A549 (cell line): Measurements from ENCODE around the gene ZNF630. TPM values are rescaled to one million over a fixed set of nuclear protein-coding genes. Genes with fewer than 3 reads are reported as not detected.

Source experiments
- ATAC-seq, 2 experiments: fragments of 200-7000 bp in 1 of 2; fragments of >200 bp in 1 of 2; cut with Nextera tagmentation in 1 of 2; cut with Tn5 transposase in 1 of 2; 3 replicates each; pipeline versions ENCODE4 v1.8.0 to v1.9.1; 2018 to 2020; ENCODE audit warnings: mild to moderate bottlenecking in 1 of 2, moderate library complexity in 1 of 2
- CTCF ChIA-PET: fragments of 300-600 bp; sonication (Branson Sonifier 250); formaldehyde crosslinking; extraction: SDS; loops from one replicate; lab custom pipeline; 2021; ENCODE audit warnings: antibody characterized with exemption, inconsistent platforms; lab: Yijun Ruan, JAX
- POLR2A ChIA-PET: fragments of 350-600 bp; formaldehyde crosslinking; extraction: SDS; loops from one replicate; lab custom pipeline; 2021; ENCODE audit warnings: antibody characterized with exemption, inconsistent platforms; lab: Yijun Ruan, JAX
- DNase-seq, 2 experiments: peaks; one replicate each; pipeline versions ENCODE4 v3.0.0 to v3.0.0-alpha.2; 2011 to 2016; ENCODE audit warnings: low read depth in 1 of 2, low spot score in 1 of 2
- FAIRE-seq: peaks from 2 replicates; lab custom pipeline; 2011; peaks lifted over from hg19 to GRCh38; lab: Jason Lieb, UNC
- H3K27ac ChIP-seq, 2 experiments: fragments of >200 bp; sonication (Bioruptor Twin); formaldehyde crosslinking; 3 replicates each; pipeline ENCODE4 v1.5.1; 2016 to 2017
- H3K4me1 ChIP-seq: fragments of >200 bp; sonication (Bioruptor Twin); formaldehyde crosslinking; 3 replicates; pipeline ENCODE4 v1.6.1; 2016
- H3K4me2 ChIP-seq: fragments of >200 bp; sonication (Bioruptor Twin); formaldehyde crosslinking; 3 replicates; pipeline ENCODE4 v1.6.1; 2016
- H3K4me3 ChIP-seq: fragments of >200 bp; sonication (Bioruptor Twin); formaldehyde crosslinking; 3 replicates; pipeline ENCODE4 v1.5.1; 2016
- H3K9me3 ChIP-seq: fragments of >200 bp; sonication (Bioruptor Twin); formaldehyde crosslinking; 3 replicates; pipeline ENCODE4 v1.6.1; 2016
- ATOH8 ChIP-seq: fragments of 250-450 bp; sonication (Bioruptor Pico); IDR thresholded peaks from 2 replicates; pipeline ENCODE4 v1.5.0; 2020; ENCODE audit warnings: low read depth, mild to moderate bottlenecking, moderate library complexity
- CBX2 ChIP-seq: fragments of 200-600 bp; sonication (generic); IDR thresholded peaks from 2 replicates; pipeline ENCODE4 v1.6.1; 2016; ENCODE audit warnings: low read depth, mild to moderate bottlenecking, borderline replicate concordance
- CHD4 ChIP-seq: fragments of 200-600 bp; sonication (generic); IDR thresholded peaks from 2 replicates; pipeline ENCODE4 v1.6.1; 2016; ENCODE audit warnings: antibody characterized with exemption, mild to moderate bottlenecking, borderline replicate concordance
- EHF ChIP-seq: fragments of 250-450 bp; sonication (Bioruptor Pico); IDR thresholded peaks from 2 replicates; pipeline ENCODE4 v1.5.0; 2020; ENCODE audit warnings: mild to moderate bottlenecking
- EP300 ChIP-seq, 2 experiments: fragments of >200 bp; sonication (Bioruptor Twin); formaldehyde crosslinking; IDR thresholded peaks; 2 replicates in 1 of 2; 3 replicates in 1 of 2; pipeline ENCODE4 v1.6.1; 2016 to 2017
- FOSL2 ChIP-seq, 2 experiments: fragments of 450-650 bp in 1 of 2; fragments of >200 bp in 1 of 2; sonication (Bioruptor Twin) in 1 of 2; formaldehyde crosslinking; IDR thresholded peaks; 2 replicates each; pipeline versions ENCODE4 v1.5.0 to v1.6.1; 2016 to 2020; ENCODE audit warnings: mild to moderate bottlenecking in 1 of 2, moderate library complexity in 1 of 2
- GATA3 ChIP-seq: IDR thresholded peaks from 2 replicates; pipeline ENCODE4 v1.6.1; 2012; ENCODE audit warnings: borderline replicate concordance
- HDAC2 ChIP-seq: fragments of 200-600 bp; sonication (generic); IDR thresholded peaks from 2 replicates; pipeline ENCODE4 v1.6.1; 2016
- HEYL ChIP-seq: fragments of 250-450 bp; sonication (Bioruptor Pico); IDR thresholded peaks from 2 replicates; pipeline ENCODE4 v1.8.0; 2021; ENCODE audit warnings: mild to moderate bottlenecking, moderate library complexity
- JUNB ChIP-seq: fragments of >200 bp; sonication (Bioruptor Twin); formaldehyde crosslinking; IDR thresholded peaks from 2 replicates; pipeline ENCODE4 v1.6.1; 2016
- KDM5A ChIP-seq: fragments of 200-600 bp; sonication (generic); IDR thresholded peaks from 2 replicates; pipeline ENCODE4 v1.6.1; 2016; ENCODE audit warnings: antibody characterized with exemption, mild to moderate bottlenecking
- MAZ ChIP-seq: fragments of 150-350 bp; IDR thresholded peaks from 2 replicates; pipeline ENCODE4 v1.6.1; 2014; ENCODE audit warnings: antibody characterized with exemption, low read depth, low read length, borderline replicate concordance
- MYC ChIP-seq: IDR thresholded peaks from 2 replicates; pipeline ENCODE4 v1.6.1; 2012; ENCODE audit warnings: mild to moderate bottlenecking, inconsistent platforms, low read length, improper control_type of control experiment, borderline replicate concordance
- NFE2L2 ChIP-seq: fragments of 150-350 bp; conservative IDR thresholded peaks from 2 replicates; pipeline ENCODE4 v1.6.1; 2014; ENCODE audit warnings: low read length
- NPAS2 ChIP-seq: fragments of 250-450 bp; sonication (Bioruptor Pico); IDR thresholded peaks from 2 replicates; pipeline ENCODE4 v1.8.0; 2022; ENCODE audit warnings: mild to moderate bottlenecking, moderate library complexity, borderline replicate concordance
- NR3C1 ChIP-seq: fragments of >200 bp; sonication (Bioruptor Twin); formaldehyde crosslinking; IDR thresholded peaks from 3 replicates; pipeline ENCODE4 v1.6.1; 2017
- PHF8 ChIP-seq: fragments of 200-600 bp; sonication (generic); IDR thresholded peaks from 2 replicates; pipeline ENCODE4 v1.6.1; 2016; ENCODE audit warnings: low read depth, mild to moderate bottlenecking, antibody characterized with exemption, moderate library complexity, borderline replicate concordance
- POLR2A ChIP-seq: IDR thresholded peaks from 2 replicates; pipeline ENCODE4 v1.6.1; 2012; ENCODE audit warnings: mild to moderate bottlenecking, low read length
- RAD21 ChIP-seq, 2 experiments: fragments of >200 bp in 1 of 2; sonication (Bioruptor Twin) in 1 of 2; formaldehyde crosslinking in 1 of 2; IDR thresholded peaks in 1 of 2; conservative IDR thresholded peaks in 1 of 2; 2 replicates in 1 of 2; 3 replicates in 1 of 2; pipeline ENCODE4 v1.6.1; 2012 to 2018; ENCODE audit warnings: inconsistent platforms in 1 of 2
- RNF2 ChIP-seq: fragments of 200-600 bp; sonication (generic); IDR thresholded peaks from 2 replicates; pipeline ENCODE4 v1.6.1; 2016; ENCODE audit warnings: low read depth, mild to moderate bottlenecking, antibody characterized with exemption, moderate library complexity, borderline replicate concordance
- SMC3 ChIP-seq: fragments of >200 bp; sonication (Bioruptor Twin); formaldehyde crosslinking; IDR thresholded peaks from 3 replicates; pipeline ENCODE4 v1.6.1; 2018; ENCODE audit warnings: inconsistent platforms
- TP53 ChIP-seq: fragments of 250-450 bp; sonication (Bioruptor Pico); IDR thresholded peaks from 2 replicates; pipeline ENCODE4 v1.5.0; 2021; ENCODE audit warnings: mild to moderate bottlenecking, moderate library complexity
- ZC3H11A ChIP-seq: fragments of 450-650 bp; IDR thresholded peaks from 2 replicates; pipeline ENCODE4 v1.6.1; 2014; ENCODE audit warnings: antibody characterized with exemption, mild to moderate bottlenecking
- ZNF302 ChIP-seq: fragments of 250-450 bp; sonication (Bioruptor Pico); IDR thresholded peaks from 2 replicates; pipeline ENCODE4 v1.9.0; 2021; ENCODE audit warnings: inconsistent platforms, mild to moderate bottlenecking, moderate library complexity
- WGBS: methylation state at CpG from one replicate; pipeline ENCODE4 v1.1.6; 2017; ENCODE audit errors: missing lambda C conversion rate; 5-methylcytosine and 5-hydroxymethylcytosine counted together
- polyA plus RNA-seq, 4 experiments: library from polyadenylated mRNA; depleted of rRNA in 3 of 4; stranded (reverse); fragments of >200 nt; fragmentation: RNase III in 1 of 4; extraction: RNeasy Plus Mini Kit Qiagen cat#74134 plus additional on column Dnase treatment in 1 of 4; gene quantifications; 2 replicates in 3 of 4; 3 replicates in 1 of 4; pipeline ENCODE4 v1.2.3, GENCODE V29; 2011 to 2017
- TF ChIP-seq, protein P1 (sequence below): fragments of 150-350 bp; IDR thresholded peaks from 2 replicates; pipeline ENCODE4 v1.6.1; 2014; ENCODE audit warnings: low read depth, mild to moderate bottlenecking, low read length
- TF ChIP-seq, protein P2 (sequence below): fragments of >200 bp; sonication (Bioruptor Twin); formaldehyde crosslinking; IDR thresholded peaks from 3 replicates; pipeline ENCODE4 v1.5.1; 2016

Gene ZNF630
- polyA plus RNA-seq, 2 of the 4 experiments (the other 2 are of a cell fraction), result 0.58 to 0.88 TPM

DNA sequence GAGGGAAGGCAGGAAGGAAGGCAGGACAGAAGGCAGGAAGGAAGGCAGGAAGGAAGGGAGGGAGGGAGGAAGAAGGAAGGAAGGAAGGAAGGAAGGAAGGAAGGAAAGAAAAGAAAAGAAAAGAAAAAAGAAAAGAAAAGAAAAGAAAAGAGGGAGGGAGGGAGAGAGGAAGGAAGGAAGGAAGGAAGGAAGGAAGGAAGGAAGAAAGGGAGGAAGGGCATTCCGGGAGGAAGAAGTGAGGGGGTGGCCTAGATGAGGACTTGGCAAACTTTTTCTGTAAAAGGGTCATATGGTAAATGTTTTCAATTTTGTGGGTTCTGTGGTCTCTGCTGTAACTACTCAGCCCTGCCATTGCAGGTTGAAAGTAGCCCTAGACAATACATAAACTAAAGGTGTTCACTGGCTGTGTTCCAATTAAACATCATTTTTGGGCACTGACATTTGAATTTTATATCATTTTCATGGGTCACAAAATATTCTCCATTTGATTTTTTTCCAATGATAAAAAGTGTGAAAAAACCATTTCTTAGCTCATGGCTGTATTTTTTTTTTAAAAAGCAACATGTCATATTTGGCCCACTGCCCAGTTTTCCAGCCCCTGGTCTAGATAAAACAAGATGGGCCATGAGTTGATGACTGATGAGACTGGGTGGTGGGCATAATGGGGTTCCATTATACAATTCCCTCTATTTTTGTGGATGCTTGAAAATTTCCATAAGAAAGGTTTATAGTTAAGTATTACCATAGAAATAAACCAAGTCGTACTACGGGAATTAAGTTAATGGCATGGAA, 3.1 kb downstream of the ZNF630 start:
- 93% methylated on average over 3 of the region's 3 CpGs for WGBS
- FAIRE-seq (no peak), ATAC-seq (no peak), DNase-seq (no peak)
- TF ChIP-seq SMC3 (no peak), NR3C1 (no peak), RNF2 (no peak), EHF (no peak), MYC (no peak)
- TF ChIP-seq, protein P1, sequence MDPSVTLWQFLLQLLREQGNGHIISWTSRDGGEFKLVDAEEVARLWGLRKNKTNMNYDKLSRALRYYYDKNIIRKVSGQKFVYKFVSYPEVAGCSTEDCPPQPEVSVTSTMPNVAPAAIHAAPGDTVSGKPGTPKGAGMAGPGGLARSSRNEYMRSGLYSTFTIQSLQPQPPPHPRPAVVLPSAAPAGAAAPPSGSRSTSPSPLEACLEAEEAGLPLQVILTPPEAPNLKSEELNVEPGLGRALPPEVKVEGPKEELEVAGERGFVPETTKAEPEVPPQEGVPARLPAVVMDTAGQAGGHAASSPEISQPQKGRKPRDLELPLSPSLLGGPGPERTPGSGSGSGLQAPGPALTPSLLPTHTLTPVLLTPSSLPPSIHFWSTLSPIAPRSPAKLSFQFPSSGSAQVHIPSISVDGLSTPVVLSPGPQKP, result no peak
- no peak overlapping the region for H3K27ac ChIP-seq
- no peak overlapping the region for H3K4me3 ChIP-seq
- H3K9me3 ChIP-seq, result 0 out of 3 replicates have a peak, but pooled peaks cover 3% of the 10 kb centered on the region
- no peaks in the 10 kb centered on the region for H3K4me1 ChIP-seq
- ChIA-PET POLR2A (no interaction called here), CTCF (interaction anchor here (1.2 kb wide), 1 partner anchor 15 kb away, joined by 3 read pairs; no protein-coding TSS in a partner anchor)
- H3K4me2 ChIP-seq, result no peak overlapping the region

DNA sequence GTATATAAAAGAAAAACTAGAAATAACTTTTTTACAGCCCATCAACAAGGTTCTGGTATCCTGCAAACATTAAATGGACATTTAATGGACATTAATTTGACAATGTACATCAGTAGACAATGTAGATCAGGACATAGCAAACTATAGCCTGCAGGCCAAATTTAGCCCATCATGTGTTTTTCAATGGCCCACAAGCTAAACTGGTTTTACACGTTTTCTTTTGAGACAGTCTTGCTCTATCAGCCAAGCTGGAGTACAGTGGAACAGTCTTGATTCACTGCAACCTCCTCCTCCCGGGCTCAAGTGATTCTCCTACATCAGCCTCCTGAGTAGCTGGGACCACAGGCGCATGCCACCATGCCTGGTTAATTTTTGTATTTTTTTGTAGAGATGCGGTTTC, 7.2 kb downstream of the ZNF630 start:
- Histone ChIP-seq H3K4me2 (no peak overlapping the region), H3K4me1 (no peaks in the 10 kb centered on the region), H3K9me3 (peaks cover 9% of the 10 kb centered on the region; the same call in 1 of the 3 replicates), H3K4me3 (no peak overlapping the region), H3K27ac (no peak overlapping the region)
- WGBS, result 49% methylated on average over 4 of the region's 4 CpGs
- ATAC-seq (no peak), FAIRE-seq (peak; percentile 28), DNase-seq (no peak)
- ChIA-PET POLR2A (no interaction called here), CTCF (no interaction called here)
- no peak for TF ChIP-seq POLR2A
- TF ChIP-seq, protein P2, sequence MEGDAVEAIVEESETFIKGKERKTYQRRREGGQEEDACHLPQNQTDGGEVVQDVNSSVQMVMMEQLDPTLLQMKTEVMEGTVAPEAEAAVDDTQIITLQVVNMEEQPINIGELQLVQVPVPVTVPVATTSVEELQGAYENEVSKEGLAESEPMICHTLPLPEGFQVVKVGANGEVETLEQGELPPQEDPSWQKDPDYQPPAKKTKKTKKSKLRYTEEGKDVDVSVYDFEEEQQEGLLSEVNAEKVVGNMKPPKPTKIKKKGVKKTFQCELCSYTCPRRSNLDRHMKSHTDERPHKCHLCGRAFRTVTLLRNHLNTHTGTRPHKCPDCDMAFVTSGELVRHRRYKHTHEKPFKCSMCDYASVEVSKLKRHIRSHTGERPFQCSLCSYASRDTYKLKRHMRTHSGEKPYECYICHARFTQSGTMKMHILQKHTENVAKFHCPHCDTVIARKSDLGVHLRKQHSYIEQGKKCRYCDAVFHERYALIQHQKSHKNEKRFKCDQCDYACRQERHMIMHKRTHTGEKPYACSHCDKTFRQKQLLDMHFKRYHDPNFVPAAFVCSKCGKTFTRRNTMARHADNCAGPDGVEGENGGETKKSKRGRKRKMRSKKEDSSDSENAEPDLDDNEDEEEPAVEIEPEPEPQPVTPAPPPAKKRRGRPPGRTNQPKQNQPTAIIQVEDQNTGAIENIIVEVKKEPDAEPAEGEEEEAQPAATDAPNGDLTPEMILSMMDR, result no peak
- TF ChIP-seq HDAC2, result no peak
- TF ChIP-seq ZNF302 (CRISPR knock-in tag), result no peak
- TF ChIP-seq JUNB, result no peak
- no peak for TF ChIP-seq CBX2
- no peak for TF ChIP-seq HEYL (CRISPR knock-in tag)
- TF ChIP-seq NFE2L2, result no peak
- TF ChIP-seq PHF8, result no peak

GRCh38 chrX:48059296-48059639, 12.2 kb downstream of the ZNF630 start:
- TF ChIP-seq EP300 (IDR thresholded peaks at IDR 0.05) (no peak), RAD21 (conservative IDR thresholded peaks at IDR 0.05 in 1 of 2, IDR thresholded peaks at IDR 0.05 in 1 of 2) (no peak), FOSL2 (IDR thresholded peaks at IDR 0.05) (no peak), FOSL2 (CRISPR knock-in tag; IDR thresholded peaks at IDR 0.05) (no peak), CHD4 (no peak), EHF (no peak), ATOH8 (no peak), TP53 (no peak), KDM5A (no peak), NR3C1 (no peak), MAZ (no peak), ZC3H11A (no peak), NPAS2 (CRISPR knock-in tag) (no peak), GATA3 (no peak)
- 28% methylated on average over 1 of the region's 1 CpG for WGBS
- peaks cover 15% of the 10 kb centered on the region; the same call in 2 of the 3 replicates for H3K9me3 ChIP-seq
- H3K27ac ChIP-seq, result no peak overlapping the region
- no peak for DNase-seq
- ATAC-seq, result no peak
- no peak overlapping the region for H3K4me2 ChIP-seq
- no peak overlapping the region for H3K4me3 ChIP-seq
- ChIA-PET POLR2A (no interaction called here), CTCF (no interaction called here)
- H3K4me1 ChIP-seq, result no peaks in the 10 kb centered on the region
- no peak for FAIRE-seq
